T follicular helper cell (primary cell): ENCODE measurements around the gene WDFY4.

ENCODE experiments used
- DNase-seq: peaks from one replicate; pipeline ENCODE4 v3.0.0-alpha.2; 2020; ENCODE audit warnings: low read depth

The WDFY4 gene

DNA sequence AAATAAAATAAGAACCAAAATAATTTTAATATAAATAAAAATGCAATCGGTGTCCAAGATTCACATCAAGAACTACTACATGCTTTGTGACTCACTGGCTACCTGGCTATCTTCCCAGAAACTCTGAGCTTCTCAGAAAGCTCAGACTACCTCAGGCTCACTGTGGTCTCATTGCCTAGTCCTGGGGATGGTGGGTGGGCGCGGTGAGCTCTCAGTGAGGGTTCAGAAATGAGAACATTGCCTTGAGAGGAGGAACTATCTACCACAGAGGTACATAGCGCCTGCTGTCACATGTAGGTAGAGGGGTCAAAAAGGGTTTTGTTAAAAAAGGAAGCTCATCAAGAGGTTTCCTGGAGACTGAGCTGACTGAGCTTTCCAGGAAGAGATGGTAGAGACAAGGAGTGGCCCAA lies 108.0 kb downstream of the WDFY4 start:
- DNase-seq: no peak

- no peak for DNase-seq
Measured at GRCh38 chr10:48794074-48794473, 109.4 kb downstream of the WDFY4 start.

DNA sequence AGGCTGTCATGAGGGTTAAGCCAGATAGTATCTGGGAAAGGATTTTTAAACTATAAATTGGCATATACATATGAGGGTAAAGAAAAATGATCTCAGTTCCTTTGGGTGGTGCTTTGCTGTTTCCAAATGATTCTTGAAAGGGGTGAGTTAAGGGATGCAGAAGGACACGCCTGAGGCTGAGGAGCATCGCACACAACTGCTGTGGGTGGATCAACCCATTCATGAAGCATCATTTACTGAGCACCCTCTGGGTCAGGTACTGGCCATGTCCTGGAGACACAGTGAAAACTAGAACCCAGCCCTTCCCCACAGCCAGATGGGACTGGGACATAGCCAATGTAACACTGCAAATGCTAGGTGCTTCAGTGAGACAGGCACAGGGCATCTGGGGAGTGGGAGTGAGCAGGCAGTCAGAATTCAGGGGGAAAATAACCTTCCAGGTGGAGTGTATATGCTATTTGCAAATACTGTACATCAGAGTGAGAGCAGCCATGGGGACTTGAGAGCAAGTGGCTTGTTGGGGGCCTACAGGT lies 112.1 kb downstream of the WDFY4 start:
- DNase-seq: no peak

DNA sequence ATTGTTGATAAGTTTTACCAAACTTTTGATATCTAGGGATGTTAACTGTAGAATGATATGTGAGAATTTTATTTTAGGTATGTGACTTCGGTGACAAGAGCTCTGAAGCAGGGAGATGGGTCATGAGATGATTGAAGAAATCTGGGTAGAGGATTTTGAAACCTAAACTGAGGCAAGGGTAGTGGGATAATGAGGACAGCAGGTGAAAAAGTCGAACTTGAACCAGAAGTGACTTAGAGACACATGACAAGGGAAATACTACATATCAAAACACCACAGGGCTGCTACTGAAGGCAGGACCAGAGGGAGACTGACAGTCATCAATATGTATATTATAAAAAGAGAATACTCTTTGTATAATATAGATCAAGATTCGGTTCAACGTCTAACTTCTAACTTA lies 113.2 kb downstream of the WDFY4 start:
- DNase-seq: no peak

DNA sequence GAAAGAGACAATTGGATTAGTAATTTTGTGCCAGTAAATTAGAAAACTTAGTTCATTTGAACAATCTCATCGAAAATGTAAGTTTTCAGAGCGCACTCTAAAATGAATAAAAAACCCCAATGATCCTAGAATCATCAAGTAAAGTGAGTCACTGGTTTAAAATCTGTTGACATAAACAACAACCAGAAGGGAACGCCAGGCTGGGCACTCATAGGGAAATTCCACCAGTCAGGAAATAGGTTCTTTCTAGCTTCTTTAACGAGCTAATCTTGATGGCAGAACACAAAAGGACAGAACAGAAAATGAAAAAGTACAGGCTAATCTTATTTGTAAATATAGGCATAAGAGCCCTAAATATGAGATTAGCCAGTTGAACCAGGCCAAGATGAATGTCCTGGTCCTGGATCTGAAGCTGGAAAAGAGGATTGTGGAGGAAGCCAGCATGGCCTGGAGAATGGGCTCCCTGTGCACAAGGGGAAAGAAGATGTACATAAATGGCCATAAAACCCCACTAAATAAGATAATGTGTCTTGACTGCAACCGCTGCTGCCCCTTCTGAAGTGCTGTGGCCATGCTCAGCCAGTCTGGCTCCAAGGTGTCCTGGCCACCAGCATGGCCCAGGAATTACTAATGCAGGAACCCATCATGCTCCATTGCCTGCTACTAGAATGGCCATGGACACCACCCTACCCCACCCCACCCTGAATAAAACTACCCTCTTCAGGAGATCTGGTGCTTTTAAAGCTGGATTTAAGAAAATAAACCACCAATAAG lies 114.0 kb downstream of the WDFY4 start:
- no peak for DNase-seq

DNA sequence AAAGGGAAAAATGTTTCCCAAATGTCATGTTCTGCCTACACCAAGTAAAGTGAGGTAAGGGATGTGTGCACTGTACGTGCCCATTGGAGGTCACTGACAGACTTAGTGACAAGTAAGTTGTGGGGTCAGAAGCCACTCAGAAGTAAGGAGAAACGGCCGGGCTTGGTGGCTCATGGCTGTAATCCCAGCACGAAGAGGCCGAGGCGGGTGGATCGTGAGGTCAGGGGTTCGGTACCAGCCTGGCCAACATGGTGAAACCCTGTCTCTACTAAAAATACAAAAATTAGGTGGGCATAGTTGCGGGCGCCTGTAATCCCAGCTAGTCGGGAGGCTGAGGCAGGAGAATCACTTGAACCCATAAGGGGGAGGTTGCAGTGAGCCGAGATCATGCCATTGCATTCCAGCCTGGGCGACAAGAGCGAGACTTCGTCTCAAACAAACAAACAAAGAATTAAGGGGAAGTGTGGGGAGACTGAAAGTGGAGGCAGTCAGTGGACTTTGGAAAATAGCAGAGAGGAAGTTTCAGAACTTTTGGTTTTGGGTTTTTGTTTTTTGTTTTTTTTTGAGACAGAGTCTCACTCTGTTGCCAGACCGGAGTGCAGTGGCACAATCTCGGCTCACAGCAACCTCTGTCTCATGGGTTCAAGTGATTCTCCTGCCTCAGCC lies 114.8 kb downstream of the WDFY4 start:
- no peak for DNase-seq

- no peak for DNase-seq
Measured at GRCh38 chr10:48800007-48800675, 115.5 kb downstream of the WDFY4 start.

DNA sequence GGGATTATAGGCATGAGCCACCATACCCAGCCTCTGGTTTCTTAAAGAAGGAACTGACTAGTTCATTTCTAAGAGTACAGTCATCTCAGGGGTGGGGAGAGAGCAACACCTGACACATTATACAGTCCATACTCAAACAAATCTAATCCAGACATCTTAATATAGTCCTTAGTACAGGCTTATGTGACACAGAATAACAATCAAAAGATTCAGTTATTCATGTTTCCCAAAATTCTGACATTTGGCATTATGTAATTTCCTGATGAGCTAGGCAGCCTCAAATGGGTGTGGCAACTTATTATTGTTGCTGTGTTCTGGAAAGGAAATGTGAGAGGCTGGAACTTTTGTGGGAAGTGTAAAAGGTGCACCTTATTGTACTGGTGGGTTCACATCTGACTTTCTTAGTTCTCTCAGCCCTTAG lies 116.3 kb downstream of the WDFY4 start:
- no peak for DNase-seq

GRCh38 chr10:48802611-48803071 lies 118.0 kb downstream of the WDFY4 start:
- no peak for DNase-seq

DNA sequence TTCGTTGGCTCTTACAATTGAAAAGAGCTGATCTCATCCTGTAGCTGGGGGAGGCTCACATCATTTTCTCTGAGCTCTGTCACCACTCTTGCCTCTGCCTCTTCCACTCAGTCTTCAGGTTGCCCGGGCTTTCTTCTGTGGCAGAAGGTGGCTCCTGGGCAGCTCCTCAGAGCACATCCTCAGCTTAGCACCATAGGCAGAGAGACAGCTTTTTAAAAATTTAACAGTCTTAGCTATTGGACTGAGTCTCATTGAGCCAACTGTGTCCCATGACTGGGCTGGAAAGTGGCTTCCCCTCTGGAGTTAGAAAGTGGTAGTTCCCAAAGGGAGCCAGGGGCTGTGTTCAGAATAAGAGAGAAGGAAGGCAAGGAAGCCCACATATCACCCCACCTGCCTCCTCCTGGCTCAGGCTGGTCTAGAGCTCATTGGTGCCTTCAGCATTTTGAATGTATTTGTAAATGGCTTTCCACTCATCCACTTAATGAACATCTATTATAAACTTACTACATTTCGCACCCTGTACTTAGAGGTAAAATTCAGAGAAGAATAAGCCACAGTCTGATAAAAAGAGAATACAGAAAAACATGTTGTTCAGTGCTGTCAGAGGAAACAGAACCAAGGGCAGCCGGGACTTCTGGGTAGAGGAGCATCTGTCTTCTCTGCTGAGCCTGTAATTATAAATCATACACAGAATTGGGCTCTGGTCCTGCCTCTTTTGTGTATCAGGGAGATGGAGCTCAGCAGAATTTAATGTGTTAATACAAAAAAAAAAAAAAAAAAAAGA lies 119.3 kb downstream of the WDFY4 start:
- DNase-seq: no peak

- no peak for DNase-seq
Measured at GRCh38 chr10:48804740-48805182, 120.1 kb downstream of the WDFY4 start.

DNA sequence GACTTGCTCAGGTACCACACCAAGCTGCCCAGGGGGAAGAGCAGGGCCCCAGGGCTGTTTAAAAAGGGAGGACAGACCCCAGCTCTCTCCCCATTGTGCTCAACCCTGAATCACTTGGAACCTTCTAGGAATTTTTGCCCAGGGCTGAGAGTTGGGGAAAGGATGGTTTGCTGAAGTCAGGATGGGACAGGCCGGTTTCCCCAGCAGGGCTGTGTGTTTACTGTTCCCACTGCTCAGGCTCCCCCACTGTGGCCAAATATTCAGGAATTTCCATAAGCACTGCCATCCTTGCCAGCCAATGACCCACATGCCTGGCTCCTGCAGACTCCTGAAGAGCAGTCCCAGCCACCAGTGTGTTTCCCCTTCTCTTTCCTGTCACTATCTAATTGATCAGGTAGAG lies 120.7 kb downstream of the WDFY4 start:
- no peak for DNase-seq

DNA sequence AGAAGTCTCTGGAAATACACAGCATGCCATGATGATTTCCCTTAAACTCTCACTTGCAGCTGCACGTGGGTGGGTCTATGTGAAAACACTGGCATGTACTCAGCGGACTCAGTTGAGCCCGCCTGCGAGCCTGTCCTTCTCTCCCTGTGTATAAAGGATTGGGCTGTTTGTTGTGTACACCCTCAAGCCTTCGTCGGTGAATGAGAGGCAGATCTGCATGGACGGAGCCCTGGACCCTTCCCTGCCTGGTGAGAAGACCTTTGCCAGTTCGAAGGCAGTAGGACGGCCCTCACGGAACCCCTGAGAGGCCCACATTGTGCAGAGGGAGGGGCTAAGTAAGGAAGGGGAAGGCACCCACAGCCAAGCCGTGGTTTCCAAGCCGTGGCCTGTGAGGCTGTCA lies 121.2 kb downstream of the WDFY4 start:
- DNase-seq: no peak

GRCh38 chr10:48806342-48806741 lies 121.7 kb downstream of the WDFY4 start:
- no peak for DNase-seq

DNA sequence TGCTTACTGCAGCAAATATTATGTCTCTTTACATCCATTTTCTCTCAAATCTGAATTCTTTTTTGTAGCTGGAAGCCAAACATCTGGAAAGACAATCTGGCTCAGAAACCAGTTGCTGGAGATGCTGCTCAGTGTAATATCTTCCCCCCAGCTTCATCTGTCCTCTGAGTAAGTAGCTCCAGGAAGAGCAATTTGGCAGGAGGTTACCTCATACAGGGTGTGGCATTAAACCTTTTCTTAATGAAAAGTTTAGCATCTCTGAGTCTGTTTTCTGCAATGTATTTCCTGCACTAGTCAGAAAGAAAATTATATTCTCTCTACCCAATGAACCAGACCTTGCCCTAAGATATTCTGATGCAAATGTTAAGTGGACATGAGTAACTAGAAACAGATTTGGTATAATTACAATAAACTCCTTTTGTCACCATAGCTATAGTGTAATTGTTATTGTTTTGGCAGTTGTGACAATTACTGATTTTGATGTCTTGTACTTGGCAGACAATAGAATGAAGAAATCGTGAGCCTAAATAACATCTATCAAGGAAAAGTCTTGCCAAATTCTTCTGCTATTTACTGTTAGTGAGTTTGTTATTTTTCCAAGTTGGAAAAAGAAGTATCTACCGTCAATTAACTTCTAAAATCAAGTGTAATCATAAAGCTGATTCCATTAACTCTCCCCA lies 123.3 kb downstream of the WDFY4 start:
- no peak for DNase-seq

DNA sequence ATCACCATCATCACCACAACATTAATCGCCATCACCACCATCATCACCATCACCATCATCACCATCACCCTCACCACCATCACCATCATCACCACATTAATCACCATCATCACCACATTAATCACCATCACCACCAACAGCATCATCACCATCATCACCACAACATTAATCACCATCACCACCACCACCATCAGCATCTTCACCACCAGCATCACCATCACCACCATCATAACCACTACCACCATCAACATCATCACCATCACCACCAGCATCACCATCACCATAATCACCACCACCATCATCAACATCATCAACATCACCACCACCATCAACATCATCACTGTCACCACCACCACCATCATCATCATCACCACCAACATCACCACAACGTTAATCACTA lies 124.6 kb downstream of the WDFY4 start:
- no peak for DNase-seq

- DNase-seq: no peak
Measured at GRCh38 chr10:48811461-48811860, 126.8 kb downstream of the WDFY4 start.

- no peak for DNase-seq
Measured at GRCh38 chr10:48811917-48812316, 127.2 kb downstream of the WDFY4 start.

DNA sequence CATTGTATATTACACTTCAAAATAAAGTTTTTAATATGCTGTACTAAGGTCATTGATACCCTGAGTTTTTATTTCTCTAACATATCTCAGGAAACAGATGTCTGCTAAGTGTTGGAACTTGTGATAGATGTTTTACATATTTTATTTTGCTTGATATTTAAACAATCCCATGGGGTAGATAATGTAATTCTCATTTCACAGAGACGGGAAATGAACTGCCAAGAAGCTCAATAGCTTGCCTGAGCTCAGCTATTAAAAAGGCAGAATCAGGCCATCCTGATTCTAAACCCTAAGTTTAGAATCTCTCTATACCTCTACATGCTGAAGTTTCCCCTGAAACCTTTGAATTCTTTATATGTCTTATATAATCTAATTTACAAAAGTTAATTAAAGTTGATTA lies 128.6 kb downstream of the WDFY4 start:
- DNase-seq: no peak

- DNase-seq: no peak
Measured at GRCh38 chr10:48813825-48814224, 129.2 kb downstream of the WDFY4 start.

DNA sequence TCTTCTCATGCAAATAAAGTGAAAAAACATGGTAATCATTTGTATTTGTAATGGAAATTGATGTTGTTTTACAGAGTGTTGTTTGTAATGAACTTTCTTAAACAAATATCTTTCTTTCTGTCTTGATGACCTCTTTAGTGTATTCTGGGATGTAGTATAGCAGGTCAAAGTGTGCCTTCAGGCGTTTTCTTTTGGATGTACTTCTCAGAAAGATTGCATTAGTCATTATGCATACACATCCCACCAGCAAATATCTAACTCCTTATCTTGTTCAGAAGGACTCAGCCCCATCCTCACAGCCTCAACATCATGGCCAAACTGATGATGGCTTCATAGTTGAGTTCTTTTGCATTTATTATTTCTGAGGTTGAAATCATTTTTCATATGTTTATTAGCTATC lies 130.3 kb downstream of the WDFY4 start:
- DNase-seq: no peak
